Measurements from ENCODE around the gene KRT1.
"Not testable (repeated sequence)": the region's sequence is repeated elsewhere in the genome, so short reads cannot be mapped to it uniquely, and the experiment has no call there.

The KRT1 gene

GRCh38 chr12:52684431-52684830 is 4.2 kb upstream of the KRT1 start:
- H3K4me3 ChIP-seq (ENCODE audit: low read depth, low read length): no peak overlapping the region
- DNase-seq (ENCODE audit: low read depth): no peak

- DNase-seq (ENCODE audit: low read depth): no peak
- H3K4me3 ChIP-seq (ENCODE audit: low read depth, low read length): no peak overlapping the region
Observed at GRCh38 chr12:52683575-52684300, 3.5 kb upstream of the KRT1 start.

GRCh38 chr12:52682938-52683574 is 2.8 kb upstream of the KRT1 start:
- H3K4me3 ChIP-seq (ENCODE audit: low read depth, low read length): no peak overlapping the region
- no peak for DNase-seq (ENCODE audit: low read depth)

GRCh38 chr12:52682381-52682660 is 2.1 kb upstream of the KRT1 start:
- no peak for DNase-seq (ENCODE audit: low read depth)
- H3K4me3 ChIP-seq (ENCODE audit: low read depth, low read length): no peak overlapping the region

- no peak overlapping the region for H3K4me3 ChIP-seq (ENCODE audit: low read depth, low read length)
- no peak for DNase-seq (ENCODE audit: low read depth)
Observed at GRCh38 chr12:52681526-52682380, 1.5 kb upstream of the KRT1 start.

GRCh38 chr12:52679875-52680274 is 332 bp downstream of the KRT1 start:
- DNase-seq (ENCODE audit: low read depth): no peak

GRCh38 chr12:52677671-52678070 is 2.5 kb downstream of the KRT1 start:
- no peak overlapping the region for H3K4me3 ChIP-seq (ENCODE audit: low read depth, low read length)

More at GRCh38 chr12:52679875-52680274, 332 bp downstream of the KRT1 start:
- no peak overlapping the region for H3K4me3 ChIP-seq (ENCODE audit: low read depth, low read length)

GRCh38 chr12:52677126-52677525 is 3.1 kb downstream of the KRT1 start:
- DNase-seq (ENCODE audit: low read depth): no peak
- no peak overlapping the region for H3K4me3 ChIP-seq (ENCODE audit: low read depth, low read length)

More at GRCh38 chr12:52677671-52678070, 2.5 kb downstream of the KRT1 start:
- DNase-seq (ENCODE audit: low read depth): no peak

GRCh38 chr12:52676163-52676562 is 4.0 kb downstream of the KRT1 start:
- no peak overlapping the region for H3K4me3 ChIP-seq (ENCODE audit: low read depth, low read length)
- no peak for DNase-seq (ENCODE audit: low read depth)

GRCh38 chr12:52675301-52675701 is 4.9 kb downstream of the KRT1 start:
- no peak for DNase-seq (ENCODE audit: low read depth)
- no peak overlapping the region for H3K4me3 ChIP-seq (ENCODE audit: low read depth, low read length)

GRCh38 chr12:52674433-52674775 is 5.8 kb downstream of the KRT1 start:
- H3K4me3 ChIP-seq (ENCODE audit: low read depth, low read length): no peak overlapping the region
- DNase-seq (ENCODE audit: low read depth): no peak

- H3K4me3 ChIP-seq (ENCODE audit: low read depth, low read length): no peak overlapping the region
Observed at GRCh38 chr12:52673713-52674432, 6.3 kb downstream of the KRT1 start.

GRCh38 chr12:52673217-52673616 is 7.0 kb downstream of the KRT1 start:
- H3K4me3 ChIP-seq (ENCODE audit: low read depth, low read length): no peak overlapping the region
- DNase-seq (ENCODE audit: low read depth): no peak

More at GRCh38 chr12:52673713-52674432, 6.3 kb downstream of the KRT1 start:
- DNase-seq (ENCODE audit: low read depth): no peak

GRCh38 chr12:52672321-52672933 is 7.8 kb downstream of the KRT1 start:
- H3K4me3 ChIP-seq (ENCODE audit: low read depth, low read length): no peak overlapping the region
- no peak for DNase-seq (ENCODE audit: low read depth)

- H3K4me3 ChIP-seq (ENCODE audit: low read depth, low read length): no peak overlapping the region
- DNase-seq (ENCODE audit: low read depth): no peak
Observed at GRCh38 chr12:52670961-52671360, 9.2 kb downstream of the KRT1 start.

- no peak overlapping the region for H3K4me3 ChIP-seq (ENCODE audit: low read depth, low read length)
- no peak for DNase-seq (ENCODE audit: low read depth)
Observed at GRCh38 chr12:52670506-52670905, 9.7 kb downstream of the KRT1 start.

GRCh38 chr12:52669941-52670340 is 10.3 kb downstream of the KRT1 start:
- H3K4me3 ChIP-seq (ENCODE audit: low read depth, low read length); DNase-seq (ENCODE audit: low read depth): not testable (repeated sequence)

- DNase-seq (ENCODE audit: low read depth): no peak
- H3K4me3 ChIP-seq (ENCODE audit: low read depth, low read length): no peak overlapping the region
Observed at GRCh38 chr12:52669426-52669825, 10.8 kb downstream of the KRT1 start.

GRCh38 chr12:52667931-52668330 is 12.3 kb downstream of the KRT1 start:
- DNase-seq (ENCODE audit: low read depth): no peak

More at GRCh38 chr12:52667931-52668330, 12.3 kb downstream of the KRT1 start:
- H3K4me3 ChIP-seq (ENCODE audit: low read depth, low read length): no peak overlapping the region

All from skeletal muscle cell (primary cell).